ENCODE measurements around the gene TTC16. TPM values are rescaled to one million over a fixed set of nuclear protein-coding genes. Genes with fewer than 3 reads are reported as not detected.

TTC16 gene
- total RNA-seq, 1 experiment from 2014 or later, result not detected

DNA sequence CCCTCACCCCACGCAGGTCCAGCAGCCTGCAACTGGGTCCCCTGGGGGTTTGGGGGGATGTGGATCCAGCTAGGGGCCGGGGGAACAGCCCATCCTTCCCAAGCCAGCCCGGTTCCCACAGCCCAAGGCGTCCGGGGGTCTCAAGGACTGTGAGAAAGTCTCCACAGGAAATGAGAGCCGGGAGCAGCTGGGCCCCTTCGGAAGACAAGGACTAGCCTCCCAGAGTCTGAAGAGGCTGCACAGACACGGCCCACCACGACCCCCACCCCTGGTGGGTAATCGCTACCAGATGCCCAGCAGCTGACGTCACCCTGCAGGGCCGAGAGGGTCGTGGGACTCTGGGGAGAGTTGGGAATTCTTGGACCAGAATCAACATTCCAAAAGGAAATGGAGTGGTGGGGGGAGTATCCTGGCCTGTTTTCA, 52.0 kb downstream of the TTC16 start:
- no peak overlapping the region for H3K14ac ChIP-seq (ENCODE audit: insufficient read depth, low read length)
- no peak overlapping the region for H4K8ac ChIP-seq (replicated peaks; ENCODE audit: insufficient read length, low read depth, low read length)
- H2BK15ac ChIP-seq (ENCODE audit: low read depth, low read length), result no peak overlapping the region
- no peak overlapping the region for H3K56ac ChIP-seq (ENCODE audit: insufficient read length, low read depth, low read length)
- TF ChIP-seq, protein P1, sequence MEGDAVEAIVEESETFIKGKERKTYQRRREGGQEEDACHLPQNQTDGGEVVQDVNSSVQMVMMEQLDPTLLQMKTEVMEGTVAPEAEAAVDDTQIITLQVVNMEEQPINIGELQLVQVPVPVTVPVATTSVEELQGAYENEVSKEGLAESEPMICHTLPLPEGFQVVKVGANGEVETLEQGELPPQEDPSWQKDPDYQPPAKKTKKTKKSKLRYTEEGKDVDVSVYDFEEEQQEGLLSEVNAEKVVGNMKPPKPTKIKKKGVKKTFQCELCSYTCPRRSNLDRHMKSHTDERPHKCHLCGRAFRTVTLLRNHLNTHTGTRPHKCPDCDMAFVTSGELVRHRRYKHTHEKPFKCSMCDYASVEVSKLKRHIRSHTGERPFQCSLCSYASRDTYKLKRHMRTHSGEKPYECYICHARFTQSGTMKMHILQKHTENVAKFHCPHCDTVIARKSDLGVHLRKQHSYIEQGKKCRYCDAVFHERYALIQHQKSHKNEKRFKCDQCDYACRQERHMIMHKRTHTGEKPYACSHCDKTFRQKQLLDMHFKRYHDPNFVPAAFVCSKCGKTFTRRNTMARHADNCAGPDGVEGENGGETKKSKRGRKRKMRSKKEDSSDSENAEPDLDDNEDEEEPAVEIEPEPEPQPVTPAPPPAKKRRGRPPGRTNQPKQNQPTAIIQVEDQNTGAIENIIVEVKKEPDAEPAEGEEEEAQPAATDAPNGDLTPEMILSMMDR (conservative IDR thresholded peaks at IDR 0.05), result no peak
- no peak overlapping the region for H2AK5ac ChIP-seq (ENCODE audit: insufficient read length, low read length)
- no peaks in the 10 kb centered on the region for H3K27me3 ChIP-seq (ENCODE audit: insufficient read depth, low read length)
- H3K79me1 ChIP-seq (ENCODE audit: insufficient read depth, low read depth, low read length, poor library complexity, severe bottlenecking), result no peaks in the 10 kb centered on the region
- no CpG with 5 or more reads among the region's 13 CpGs for WGBS (ENCODE audit: extremely low coverage, insufficient read length, low lambda C conversion rate)
- H4K91ac ChIP-seq (ENCODE audit: insufficient read length, low read depth, low read length), result no peak overlapping the region
- no peak overlapping the region for H3K9ac ChIP-seq (ENCODE audit: extremely low read depth, insufficient read length, low read length)
- no peak overlapping the region for H3K4me3 Mint-ChIP-seq
- no peaks in the 10 kb centered on the region; a peak in 1 of 5 replicates for H3K9me3 Mint-ChIP-seq
- H3K36me3 Mint-ChIP-seq (ENCODE audit: insufficient read depth in 1 of 3, low read depth in 3 of 3), result no peaks in the 10 kb centered on the region
- no peak overlapping the region for H3K27ac Mint-ChIP-seq
- H3K4me1 ChIP-seq (ENCODE audit: insufficient read depth, low read length), result peaks cover 8% of the 10 kb centered on the region
- H3K4me1 Mint-ChIP-seq, result peaks cover 40 to 51% of the 10 kb centered on the region in 2 experiments
- H2BK5ac ChIP-seq (ENCODE audit: insufficient read length, low read length), result no peak overlapping the region
- H3T11ph ChIP-seq (ENCODE audit: low read length), result no peak overlapping the region
- no peak overlapping the region for H3K27ac ChIP-seq (ENCODE audit: insufficient read length, low read depth, low read length)
- no peak overlapping the region for H3K18ac ChIP-seq (ENCODE audit: insufficient read length, low read depth, low read length)
- H3K23ac ChIP-seq (ENCODE audit: insufficient read length, low read depth, low read length), result no peak overlapping the region
- no peak overlapping the region for H2BK120ac ChIP-seq (ENCODE audit: low read depth, low read length, poor library complexity, severe bottlenecking)
- peaks cover 6% of the 10 kb centered on the region for H3K23me2 ChIP-seq (ENCODE audit: insufficient read length, low read depth, low read length, poor library complexity, severe bottlenecking)
- no peaks in the 10 kb centered on the region for H3K9me3 ChIP-seq (ENCODE audit: control insufficient read depth, low read depth, low read length)
- H3K27me3 Mint-ChIP-seq (ENCODE audit: low read depth), result peaks cover 7% of the 10 kb centered on the region
- no peak overlapping the region for H2BK12ac ChIP-seq (ENCODE audit: insufficient read length, low read depth, low read length)
- no peaks in the 10 kb centered on the region for H3K79me2 ChIP-seq (ENCODE audit: insufficient read depth, low read length)
- no peak overlapping the region for H3K4me2 ChIP-seq (ENCODE audit: insufficient read depth, insufficient read length, low read length)
- no peak overlapping the region for H4K5ac ChIP-seq (ENCODE audit: insufficient read length, low read depth, low read length)
- DNase-seq, result no peak
- no peaks in the 10 kb centered on the region for H4K20me1 ChIP-seq (ENCODE audit: control insufficient read depth, insufficient read depth, insufficient read length)
- H2BK20ac ChIP-seq (ENCODE audit: low read depth, low read length, poor library complexity, severe bottlenecking), result no peak overlapping the region
- H2AFZ ChIP-seq (ENCODE audit: low read length), result no peak overlapping the region
- no peak overlapping the region for H3K4ac ChIP-seq (ENCODE audit: low read depth, low read length)
